CD4-positive, CD25-positive, alpha-beta regulatory T cell (primary cell): ENCODE results near the gene NCBP3. TPM values are rescaled to one million over a fixed set of nuclear protein-coding genes. Genes with fewer than 3 reads are reported as not detected.

Experiments
- ATAC-seq, 2 donors: fragments of 150-1000 bp; cut with Tn5 transposase; one replicate each; pipeline ENCODE4 v1.10.0; 2021; ENCODE audit warnings: low read depth in 2 of 2, moderate number of reproducible peaks in 2 of 2, moderate library complexity in 1 of 2
- DNase-seq, 3 donors: peaks; one replicate each; pipeline versions ENCODE4 v3.0.0 to v3.0.0-alpha.2; 2012 to 2022; ENCODE audit warnings: mixed read lengths in 1 of 3
- H3K27ac ChIP-seq: one replicate; pipeline ENCODE4 v1.7.0; 2013; ENCODE audit warnings: mild to moderate bottlenecking, low read length; ENCODE audit not compliant: insufficient read depth, poor library complexity, severe bottlenecking
- H3K27me3 ChIP-seq: one replicate; pipeline ENCODE4 v1.7.0; 2013; ENCODE audit warnings: low read length; ENCODE audit not compliant: control insufficient read depth, insufficient read depth
- H3K36me3 ChIP-seq: one replicate; pipeline ENCODE4 v1.7.0; 2013; ENCODE audit warnings: mild to moderate bottlenecking, low read length, moderate library complexity; ENCODE audit not compliant: control insufficient read depth, insufficient read depth
- H3K4me1 ChIP-seq: 2 replicates; pipeline ENCODE4 v1.7.0; 2013; ENCODE audit warnings: mild to moderate bottlenecking, low read length; ENCODE audit not compliant: insufficient read depth, control insufficient read depth, poor library complexity, severe bottlenecking
- H3K4me3 ChIP-seq: one replicate; pipeline ENCODE4 v1.7.0; 2013; ENCODE audit warnings: low read depth, mild to moderate bottlenecking, low read length, moderate library complexity
- H3K9me3 ChIP-seq, 2 experiments: 1 replicate in 1 of 2; 2 replicates in 1 of 2; pipeline ENCODE4 v1.7.0; 2013; ENCODE audit warnings: low read length in 2 of 2, mild to moderate bottlenecking in 1 of 2, moderate library complexity in 1 of 2; ENCODE audit not compliant: control insufficient read depth in 2 of 2
- H3K27ac Mint-ChIP-seq, 3 donors: one replicate each; pipeline ENCODE4 v1.8.0; 2020 to 2022; ENCODE audit warnings: mild to moderate bottlenecking in 3 of 3, mixed read lengths in 3 of 3, moderate library complexity in 2 of 3
- H3K27me3 Mint-ChIP-seq: one replicate; pipeline ENCODE4 v1.8.0; 2022; ENCODE audit warnings: mild to moderate bottlenecking, mixed read lengths
- H3K36me3 Mint-ChIP-seq: one replicate; pipeline ENCODE4 v1.8.0; 2020; ENCODE audit warnings: mixed read lengths
- H3K4me1 Mint-ChIP-seq, 4 donors: one replicate each; pipeline ENCODE4 v1.8.0; 2020 to 2022; ENCODE audit warnings: mixed read lengths in 4 of 4, mild to moderate bottlenecking in 1 of 4
- H3K4me3 Mint-ChIP-seq, 4 donors: one replicate each; pipeline ENCODE4 v1.8.0; 2020 to 2022; ENCODE audit warnings: mild to moderate bottlenecking in 4 of 4, mixed read lengths in 4 of 4, moderate library complexity in 3 of 4
- H3K9me3 Mint-ChIP-seq, 7 donors: one replicate each; pipeline ENCODE4 v1.8.0; 2020 to 2022; ENCODE audit warnings: mixed read lengths in 7 of 7, mild to moderate bottlenecking in 3 of 7, moderate library complexity in 2 of 7
- polyA plus RNA-seq, 4 donors: library from polyadenylated mRNA; unstranded; fragments of 300-500 nt; fragmentation: Illumina TruSeq; gene quantifications; one replicate each; pipeline ENCODE4 v1.2.3, GENCODE V29; 2021
- total RNA-seq: library from RNA; stranded (reverse); gene quantifications from one replicate; pipeline ENCODE4 v1.2.3, GENCODE V29; 2022

Gene NCBP3
- total and polyA plus RNA-seq, 5 donors from 2014 or later = 10.5 to 46.0 (median 12.8) TPM

DNA sequence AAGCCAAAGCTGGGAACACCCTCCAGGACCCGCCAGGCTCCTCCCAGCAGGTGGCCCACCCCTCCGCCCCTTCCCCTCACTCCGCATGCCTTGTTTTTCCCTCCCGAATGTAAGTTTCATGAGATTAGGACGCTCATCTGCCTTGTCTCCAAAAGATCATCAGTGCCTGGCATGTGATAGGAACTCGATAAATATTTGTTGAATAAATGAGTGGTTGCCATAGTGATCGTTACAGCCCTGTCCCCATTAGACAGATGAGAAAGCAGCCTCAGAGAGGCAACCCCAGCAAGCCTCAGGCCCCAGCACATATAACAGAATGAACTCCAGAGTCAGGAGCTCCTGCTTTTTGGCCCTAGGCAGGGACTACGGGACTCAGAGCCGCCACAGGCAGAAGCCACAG is 41.8 kb upstream of the NCBP3 start:
- ATAC-seq (no peak), DNase-seq (no peak)
- no peaks in the 10 kb centered on the region for H3K27me3 ChIP-seq
- H3K27ac Mint-ChIP-seq = peak overlapping the region in 1 of 3 donors; percentile 42
- H3K27me3 Mint-ChIP-seq = peaks cover 4% of the 10 kb centered on the region
- peak overlapping the region; percentile 14 for H3K27ac ChIP-seq
- peak overlapping the region in 2 of 4 donors; percentile 43 to 52 for H3K4me3 Mint-ChIP-seq
- H3K9me3 Mint-ChIP-seq = no peaks in the 10 kb centered on the region
- peaks cover 33% of the 10 kb centered on the region for H3K4me1 ChIP-seq
- no peaks in the 10 kb centered on the region for H3K36me3 ChIP-seq
- H3K9me3 ChIP-seq = no peaks in the 10 kb centered on the region
- peaks cover 0 to 43% (median 29%) of the 10 kb centered on the region in 4 donors for H3K4me1 Mint-ChIP-seq
- H3K36me3 Mint-ChIP-seq = no peaks in the 10 kb centered on the region
- no peak overlapping the region for H3K4me3 ChIP-seq

DNA sequence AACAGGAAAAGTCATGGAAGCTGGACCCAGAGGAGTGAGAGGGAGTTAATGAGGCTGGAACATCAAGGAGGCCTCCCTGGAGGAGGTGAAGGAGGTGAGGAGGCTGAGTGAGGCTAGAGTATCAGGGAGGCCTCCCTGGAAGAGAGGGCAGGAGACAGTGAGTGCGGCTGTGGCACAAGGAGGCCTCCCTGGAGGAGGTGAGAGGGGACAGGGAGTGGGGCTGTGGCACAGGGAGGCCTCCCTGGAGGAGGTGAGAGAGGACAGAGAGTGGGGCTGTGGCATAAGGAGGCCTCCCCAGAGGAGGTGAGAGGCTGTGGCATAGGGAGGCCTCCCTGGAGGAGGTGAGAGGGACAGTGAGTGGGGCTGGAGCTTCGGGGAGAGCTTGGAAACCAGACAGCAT is 41.3 kb upstream of the NCBP3 start:
- DNase-seq (no peak), ATAC-seq (no peak)
- H3K27ac Mint-ChIP-seq = peak overlapping the region in 2 of 3 donors; percentile 41 to 42
- no peaks in the 10 kb centered on the region for H3K27me3 ChIP-seq
- H3K4me3 ChIP-seq = no peak overlapping the region
- H3K4me1 Mint-ChIP-seq = peaks cover 0 to 43% (median 29%) of the 10 kb centered on the region in 4 donors
- no peaks in the 10 kb centered on the region for H3K9me3 ChIP-seq
- H3K36me3 ChIP-seq = no peaks in the 10 kb centered on the region
- H3K4me3 Mint-ChIP-seq = peak overlapping the region; percentile 51 to 82 (median 59)
- H3K27me3 Mint-ChIP-seq = peaks cover 4% of the 10 kb centered on the region
- no peak overlapping the region for H3K27ac ChIP-seq
- no peaks in the 10 kb centered on the region for H3K36me3 Mint-ChIP-seq
- H3K4me1 ChIP-seq = peaks cover 30% of the 10 kb centered on the region
- no peaks in the 10 kb centered on the region for H3K9me3 Mint-ChIP-seq

DNA sequence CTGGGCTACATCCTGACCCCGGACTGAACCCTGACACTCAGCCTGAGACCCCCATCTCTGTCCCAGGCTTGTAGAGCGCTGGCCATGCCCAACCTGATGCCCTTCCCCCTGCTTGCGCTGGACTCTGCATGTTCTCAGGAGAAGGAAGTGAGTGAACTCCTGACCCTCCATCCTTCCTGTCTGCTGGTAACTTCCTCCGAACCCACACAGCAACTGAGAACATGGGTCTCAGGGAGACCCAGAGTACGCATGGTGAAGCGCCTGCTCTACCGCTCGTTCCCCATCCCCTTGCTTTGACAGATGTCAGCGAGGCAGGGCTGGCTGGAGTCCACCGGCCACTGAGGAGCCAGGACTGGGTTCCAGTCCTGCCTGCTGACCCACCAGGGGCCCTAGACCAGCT is 40.7 kb upstream of the NCBP3 start:
- peaks cover 4% of the 10 kb centered on the region for H3K27me3 Mint-ChIP-seq
- no peak overlapping the region for H3K27ac ChIP-seq
- peak overlapping the region; percentile 52 to 80 (median 64) for H3K4me3 Mint-ChIP-seq
- DNase-seq = peak in 1 of 3 donors; percentile 43
- no peaks in the 10 kb centered on the region for H3K27me3 ChIP-seq
- H3K36me3 Mint-ChIP-seq = no peaks in the 10 kb centered on the region
- H3K36me3 ChIP-seq = no peaks in the 10 kb centered on the region
- H3K4me1 ChIP-seq = peaks cover 25% of the 10 kb centered on the region
- no peaks in the 10 kb centered on the region for H3K9me3 Mint-ChIP-seq
- H3K9me3 ChIP-seq = no peaks in the 10 kb centered on the region
- ATAC-seq = peak; percentile 58 to 67
- peak overlapping the region; percentile 47 for H3K4me3 ChIP-seq
- peak overlapping the region; percentile 41 to 54 (median 42) for H3K27ac Mint-ChIP-seq
- peaks cover 0 to 39% (median 28%) of the 10 kb centered on the region in 4 donors for H3K4me1 Mint-ChIP-seq

DNA sequence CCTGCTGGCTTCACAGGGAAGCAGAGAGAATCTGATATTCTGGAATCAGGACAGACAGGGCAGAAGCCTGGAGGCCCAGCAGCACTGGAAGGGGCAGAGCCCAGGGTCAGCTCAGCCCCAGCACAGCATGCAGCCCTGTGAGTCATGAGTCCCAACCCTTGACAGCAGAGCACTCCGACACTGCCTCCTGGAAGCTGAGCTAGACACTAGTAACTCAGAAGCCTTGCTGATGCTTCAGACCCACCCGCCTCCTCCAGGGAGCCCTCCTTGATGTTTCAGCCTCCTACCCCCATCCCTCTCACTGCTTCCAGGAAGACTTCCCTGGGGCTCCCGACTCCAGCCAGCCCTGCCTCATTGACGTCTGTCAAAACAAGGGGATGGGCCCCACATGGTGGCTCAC is 39.9 kb upstream of the NCBP3 start:
- Histone ChIP-seq H3K4me1 (peaks cover 21% of the 10 kb centered on the region), H3K36me3 (no peaks in the 10 kb centered on the region), H3K27me3 (no peaks in the 10 kb centered on the region), H3K27ac (no peak overlapping the region), H3K9me3 (no peaks in the 10 kb centered on the region), H3K4me3 (no peak overlapping the region)
- H3K36me3 Mint-ChIP-seq = peaks cover 4% of the 10 kb centered on the region
- no peak overlapping the region for H3K27ac Mint-ChIP-seq
- DNase-seq = no peak
- no peaks in the 10 kb centered on the region for H3K9me3 Mint-ChIP-seq
- peak overlapping the region in 1 of 4 donors; percentile 79 for H3K4me3 Mint-ChIP-seq
- ATAC-seq = no peak
- peaks cover 0 to 31% (median 21%) of the 10 kb centered on the region in 4 donors for H3K4me1 Mint-ChIP-seq
- peaks cover 4% of the 10 kb centered on the region for H3K27me3 Mint-ChIP-seq

DNA sequence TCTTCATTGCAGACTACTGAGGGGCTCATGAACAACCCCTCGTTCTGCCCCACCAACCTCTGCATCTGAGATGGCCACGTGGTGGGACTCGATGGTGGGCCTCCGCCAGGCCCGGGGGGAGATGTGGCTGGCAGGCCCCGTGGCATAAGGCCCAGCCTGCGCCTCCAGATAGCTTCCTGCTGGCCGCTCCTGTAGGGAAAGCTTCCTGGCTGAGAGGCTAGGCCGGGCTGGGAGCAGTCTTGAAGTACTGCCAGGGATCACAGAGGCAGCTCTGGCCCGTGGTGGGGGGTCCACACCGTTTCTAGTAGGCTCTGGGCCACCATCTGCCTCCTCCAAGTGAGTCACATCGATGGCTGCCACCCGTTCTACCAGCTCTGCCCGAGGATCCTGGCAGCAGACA is 39.2 kb upstream of the NCBP3 start:
- Mint-ChIP-seq H3K4me3 (no peak overlapping the region), H3K9me3 (no peaks in the 10 kb centered on the region), H3K4me1 (peaks cover 0 to 24% (median 18%) of the 10 kb centered on the region in 4 donors), H3K27ac (no peak overlapping the region), H3K36me3 (peaks cover 4% of the 10 kb centered on the region), H3K27me3 (peaks cover 4% of the 10 kb centered on the region)
- DNase-seq (no peak), ATAC-seq (no peak)
- Histone ChIP-seq H3K4me1 (peaks cover 21% of the 10 kb centered on the region), H3K27me3 (no peaks in the 10 kb centered on the region), H3K36me3 (no peaks in the 10 kb centered on the region), H3K27ac (no peak overlapping the region), H3K4me3 (no peak overlapping the region), H3K9me3 (no peaks in the 10 kb centered on the region)

DNA sequence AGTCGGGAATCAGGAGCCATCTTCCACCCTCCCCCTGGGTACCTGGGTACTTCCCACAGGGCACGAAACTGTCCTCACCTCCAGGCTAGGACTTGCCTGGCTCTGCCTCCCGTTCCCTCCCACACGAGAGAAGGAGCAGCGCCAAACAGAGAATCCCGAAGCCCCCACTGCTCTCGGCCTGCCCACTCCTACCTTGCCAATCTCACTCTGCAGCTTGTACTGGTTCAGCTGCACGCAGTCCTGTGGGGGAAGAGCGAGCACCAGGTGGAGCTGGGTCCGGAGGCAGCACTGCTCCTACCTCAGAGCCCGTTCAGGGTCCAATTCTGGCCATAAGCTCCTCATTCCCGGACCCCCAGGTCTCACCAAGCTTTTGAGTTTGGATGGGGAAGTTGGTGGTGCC is 38.1 kb upstream of the NCBP3 start:
- ATAC-seq = no peak
- Histone ChIP-seq H3K4me1 (peaks cover 21% of the 10 kb centered on the region), H3K4me3 (no peak overlapping the region), H3K27me3 (no peaks in the 10 kb centered on the region), H3K27ac (no peak overlapping the region), H3K36me3 (no peaks in the 10 kb centered on the region), H3K9me3 (no peaks in the 10 kb centered on the region)
- Mint-ChIP-seq H3K4me3 (no peak overlapping the region), H3K27me3 (peaks cover 4% of the 10 kb centered on the region), H3K4me1 (peaks cover 0 to 25% (median 19%) of the 10 kb centered on the region in 4 donors), H3K9me3 (no peaks in the 10 kb centered on the region), H3K36me3 (peaks cover 12% of the 10 kb centered on the region), H3K27ac (no peak overlapping the region)
- no peak for DNase-seq

DNA sequence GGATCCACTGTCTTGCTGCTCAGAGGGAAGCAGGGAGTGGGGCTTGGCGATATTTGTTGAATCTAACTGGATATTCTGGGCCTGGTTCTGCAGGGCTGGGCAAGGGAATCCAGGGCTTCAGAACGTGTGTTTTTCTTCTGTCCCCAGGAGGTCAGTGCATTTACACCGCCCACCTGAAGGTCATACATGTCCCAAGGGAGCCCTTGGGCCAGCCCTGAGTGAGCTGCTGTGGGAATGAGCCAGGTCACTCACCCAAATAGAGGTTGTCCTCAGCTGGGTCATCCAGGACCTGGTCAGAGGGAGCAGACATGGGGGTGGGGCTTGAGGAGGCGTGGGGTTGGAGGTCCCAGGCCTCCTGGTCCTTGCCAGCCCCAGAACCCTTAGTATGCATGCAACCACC is 36.2 kb upstream of the NCBP3 start:
- DNase-seq (no peak), ATAC-seq (no peak)
- H3K4me3 Mint-ChIP-seq = no peak overlapping the region
- H3K27me3 Mint-ChIP-seq = peaks cover 3% of the 10 kb centered on the region
- peaks cover 0 to 17% (median 15%) of the 10 kb centered on the region in 4 donors for H3K4me1 Mint-ChIP-seq
- H3K27ac Mint-ChIP-seq = no peak overlapping the region
- H3K9me3 Mint-ChIP-seq = no peaks in the 10 kb centered on the region
- Histone ChIP-seq H3K36me3 (no peaks in the 10 kb centered on the region), H3K27ac (no peak overlapping the region), H3K9me3 (no peaks in the 10 kb centered on the region), H3K4me3 (no peak overlapping the region), H3K4me1 (peaks cover 11% of the 10 kb centered on the region), H3K27me3 (no peaks in the 10 kb centered on the region)
- H3K36me3 Mint-ChIP-seq = peaks cover 13% of the 10 kb centered on the region

DNA sequence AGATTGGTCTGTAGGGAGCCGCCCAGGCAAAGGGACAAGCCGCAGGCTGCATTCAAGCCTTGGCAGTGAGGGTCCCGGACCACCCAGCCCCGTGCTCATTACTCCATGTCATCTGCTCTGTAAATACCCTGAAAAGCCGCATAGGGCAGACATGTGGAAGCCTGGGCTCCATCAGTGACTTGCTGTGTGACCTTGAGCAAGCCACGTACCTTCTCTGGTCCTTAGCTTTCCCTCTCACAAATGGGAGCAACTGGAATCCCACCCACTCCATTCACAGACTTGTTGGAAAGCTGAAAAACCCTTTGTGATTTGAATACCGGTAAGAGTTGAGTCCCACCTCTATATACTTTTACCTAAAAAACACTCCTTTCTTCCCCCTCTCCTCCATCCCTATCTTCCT is 34.9 kb upstream of the NCBP3 start:
- no peaks in the 10 kb centered on the region for H3K4me1 ChIP-seq
- Mint-ChIP-seq H3K4me1 (peaks cover 0 to 4% (median 3%) of the 10 kb centered on the region in 4 donors), H3K4me3 (no peak overlapping the region), H3K27me3 (no peaks in the 10 kb centered on the region), H3K36me3 (peaks cover 13% of the 10 kb centered on the region), H3K9me3 (no peaks in the 10 kb centered on the region), H3K27ac (peak overlapping the region in 1 of 3 donors; percentile 20)
- no peak for ATAC-seq
- H3K9me3 ChIP-seq = no peaks in the 10 kb centered on the region
- no peaks in the 10 kb centered on the region for H3K27me3 ChIP-seq
- no peak overlapping the region for H3K4me3 ChIP-seq
- H3K27ac ChIP-seq = no peak overlapping the region
- no peak for DNase-seq
- no peaks in the 10 kb centered on the region for H3K36me3 ChIP-seq
